Right lobe of liver (tissue), 4 donors: ENCODE results near the gene ALKBH7.

Experiments used
- CTCF ChIP-seq, 4 donors: fragments of 200-600 bp in 3 of 4; fragments of 450-650 bp in 1 of 4; IDR thresholded peaks; one replicate each; pipeline versions ENCODE4 v1.5.1 to v1.8.0; 2016 to 2022; ENCODE audit warnings: antibody characterized with exemption in 4 of 4, mild to moderate bottlenecking in 2 of 4
- POLR2A ChIP-seq: fragments of 450-650 bp; IDR thresholded peaks from one replicate; pipeline ENCODE4 v1.6.1; 2017; ENCODE audit warnings: antibody characterized with exemption, mild to moderate bottlenecking
- donor health status: DM: no; HTN: no; CAD: no.
- donor health status: DM: no; HTN: no; CAD: no.
- donor health status: DM: no; HTN: yes; CAD: no.

- TF ChIP-seq CTCF (IDR thresholded peaks at IDR 0.05) = no peak
- TF ChIP-seq POLR2A = no peak
Measured at GRCh38 chr19:6340493-6341201, 31.9 kb upstream of the ALKBH7 start.
